SK-N-SH treated with all-trans-retinoic acid at 6 μM for 48 hours (cell line): Measurements from ENCODE around the gene XIRP2.
A peak's percentile ranks its signal among the peaks of the same experiment; 100 is the strongest.
"Not testable (repeated sequence)": the region's sequence is repeated elsewhere in the genome, so short reads cannot be mapped to it uniquely, and the experiment has no call there.

Source experiments
- ATAC-seq: fragments of 200-7000 bp; cut with Tn5 transposase; 3 replicates; pipeline ENCODE4 v1.9.1; 2020; ENCODE audit warnings: mild to moderate bottlenecking, moderate library complexity
- ARNTL ChIP-seq: fragments of 450-650 bp; formaldehyde crosslinking; IDR thresholded peaks from 2 replicates; pipeline ENCODE4 v1.5.0; 2020; ENCODE audit warnings: low read depth, mild to moderate bottlenecking, moderate library complexity, borderline replicate concordance
- BACH2 ChIP-seq: fragments of 250-450 bp; sonication (Bioruptor Pico); IDR thresholded peaks from 2 replicates; pipeline ENCODE4 v1.9.0; 2021; ENCODE audit warnings: mild to moderate bottlenecking, borderline replicate concordance
- CREB5 ChIP-seq: fragments of 250-450 bp; sonication (Bioruptor Pico); IDR thresholded peaks from 2 replicates; pipeline ENCODE4 v1.5.1; 2020; ENCODE audit warnings: low read depth, mild to moderate bottlenecking, moderate library complexity
- CSDC2 ChIP-seq: fragments of 250-450 bp; sonication (Bioruptor Pico); IDR thresholded peaks from 2 replicates; pipeline ENCODE4 v1.5.0; 2020; ENCODE audit warnings: mild to moderate bottlenecking, moderate library complexity
- ESRRG ChIP-seq: fragments of 250-450 bp; sonication (Bioruptor Pico); IDR thresholded peaks from 2 replicates; pipeline ENCODE4 v1.6.1; 2021; ENCODE audit warnings: mild to moderate bottlenecking
- ISL1 ChIP-seq: fragments of 250-450 bp; sonication (Bioruptor Pico); IDR thresholded peaks from 2 replicates; pipeline ENCODE4 v2.1.2; 2022; ENCODE audit warnings: mild to moderate bottlenecking, moderate library complexity
- OSR1 ChIP-seq: fragments of 250-450 bp; sonication (Bioruptor Pico); IDR thresholded peaks from 2 replicates; pipeline ENCODE4 v1.8.0; 2022; ENCODE audit warnings: moderate library complexity, mild to moderate bottlenecking, inconsistent platforms
- PATZ1 ChIP-seq: fragments of 250-450 bp; sonication (Bioruptor Pico); IDR thresholded peaks from 2 replicates; pipeline ENCODE4 v1.8.0; 2020; ENCODE audit warnings: mild to moderate bottlenecking, moderate library complexity, borderline replicate concordance
- POU6F1 ChIP-seq: fragments of 250-450 bp; sonication (Bioruptor Pico); IDR thresholded peaks from 2 replicates; pipeline ENCODE4 v1.8.0; 2021; ENCODE audit warnings: low read depth, mild to moderate bottlenecking, moderate library complexity, borderline replicate concordance
- RARB ChIP-seq: fragments of 250-450 bp; sonication (Bioruptor Pico); IDR thresholded peaks from 2 replicates; pipeline ENCODE4 v1.8.0; 2021; ENCODE audit warnings: mild to moderate bottlenecking, moderate library complexity
- SNAI2 ChIP-seq: fragments of 250-450 bp; sonication (Bioruptor Pico); IDR thresholded peaks from 2 replicates; pipeline ENCODE4 v1.5.0; 2020; ENCODE audit warnings: mild to moderate bottlenecking, moderate library complexity
- TCF4 ChIP-seq: fragments of 250-450 bp; sonication (Bioruptor Pico); IDR thresholded peaks from 2 replicates; pipeline ENCODE4 v1.8.0; 2021; ENCODE audit warnings: mild to moderate bottlenecking, moderate library complexity, borderline replicate concordance
- TOX ChIP-seq: fragments of 250-450 bp; sonication (Bioruptor Pico); IDR thresholded peaks from 2 replicates; pipeline ENCODE4 v1.8.0; 2021; ENCODE audit warnings: mild to moderate bottlenecking, moderate library complexity, borderline replicate concordance
- TSHZ2 ChIP-seq: fragments of 250-450 bp; sonication (Bioruptor Pico); IDR thresholded peaks from 2 replicates; pipeline ENCODE4 v1.5.0; 2020; ENCODE audit warnings: mild to moderate bottlenecking, moderate library complexity
- ZC3H10 ChIP-seq: fragments of 250-450 bp; sonication (Bioruptor Pico); IDR thresholded peaks from 2 replicates; pipeline ENCODE4 v1.5.1; 2021; ENCODE audit warnings: mild to moderate bottlenecking, moderate library complexity
- ZFP30 ChIP-seq: fragments of 450-650 bp; formaldehyde crosslinking; IDR thresholded peaks from 2 replicates; pipeline ENCODE4 v1.5.0; 2022; ENCODE audit warnings: mild to moderate bottlenecking, moderate library complexity
- ZNF565 ChIP-seq: fragments of 450-650 bp; formaldehyde crosslinking; conservative IDR thresholded peaks from 2 replicates; pipeline ENCODE4 v1.5.0; 2020; ENCODE audit warnings: low read depth, mild to moderate bottlenecking, moderate library complexity
- ZNF70 ChIP-seq: fragments of 450-650 bp; formaldehyde crosslinking; IDR thresholded peaks from 2 replicates; pipeline ENCODE4 v1.5.0; 2020; ENCODE audit warnings: mild to moderate bottlenecking, moderate library complexity
- ZNF8 ChIP-seq: fragments of 450-650 bp; formaldehyde crosslinking; IDR thresholded peaks from 2 replicates; pipeline ENCODE4 v1.5.0; 2020; ENCODE audit warnings: mild to moderate bottlenecking, moderate library complexity

XIRP2 gene

GRCh38 chr2:167103028-167103756 is 214.9 kb downstream of the XIRP2 start:
- no peak for ATAC-seq
- TF ChIP-seq ZNF565 (CRISPR knock-in tag) = no peak

GRCh38 chr2:167103757-167104133 is 215.5 kb downstream of the XIRP2 start:
- TF ChIP-seq ZC3H10 (CRISPR knock-in tag) (no peak), ISL1 (CRISPR knock-in tag) (0 out of 2 replicates have a peak, but pooled peaks have one; percentile 30)
- no peak for ATAC-seq

- ATAC-seq = no peak
- no peak for TF ChIP-seq ARNTL (CRISPR knock-in tag)
- TF ChIP-seq POU6F1 (CRISPR knock-in tag) = no peak
- TF ChIP-seq ZNF565 (CRISPR knock-in tag) = no peak
- no peak for TF ChIP-seq ISL1 (CRISPR knock-in tag)
- no peak for TF ChIP-seq BACH2 (CRISPR knock-in tag)
- no peak for TF ChIP-seq CREB5 (CRISPR knock-in tag)
- no peak for TF ChIP-seq TOX (CRISPR knock-in tag)
- no peak for TF ChIP-seq CSDC2
- TF ChIP-seq TCF4 (CRISPR knock-in tag) = no peak
- no peak for TF ChIP-seq ZNF70
- no peak for TF ChIP-seq TSHZ2 (CRISPR knock-in tag)
- no peak for TF ChIP-seq SNAI2 (CRISPR knock-in tag)
- no peak for TF ChIP-seq PATZ1 (CRISPR knock-in tag)
- TF ChIP-seq ZFP30 (CRISPR knock-in tag) = no peak
- no peak for TF ChIP-seq ESRRG (CRISPR knock-in tag)
- TF ChIP-seq ZNF8 (CRISPR knock-in tag) = no peak
- TF ChIP-seq OSR1 (CRISPR knock-in tag) = no peak
Measured at GRCh38 chr2:167104691-167105090, 216.4 kb downstream of the XIRP2 start.

- ATAC-seq = not testable (repeated sequence)
Measured at GRCh38 chr2:167109682-167110081, 221.4 kb downstream of the XIRP2 start.

GRCh38 chr2:167110345-167110744 is 222.1 kb downstream of the XIRP2 start:
- ATAC-seq = peak; percentile 62; the same call in 2 of the 3 replicates
- TF ChIP-seq RARB (CRISPR knock-in tag) = no peak
